Spinal cord (tissue), 10 donors: Measurements from ENCODE around the gene C8G. TPM values are rescaled to one million over a fixed set of nuclear protein-coding genes. Genes with fewer than 3 reads are reported as not detected.

Experiments used
- DNase-seq, 6 donors: peaks; one replicate each; pipeline versions ENCODE4 v3.0.0 to v3.0.0-alpha.2; 2013 to 2015; ENCODE audit warnings: low spot score in 6 of 6, low read depth in 4 of 6
- H3K27ac ChIP-seq: one replicate; pipeline ENCODE4 v1.5.1; 2013; ENCODE audit warnings: low read depth, low read length, control low read depth
- H3K27me3 ChIP-seq: one replicate; pipeline ENCODE4 v1.6.1; 2013; ENCODE audit warnings: low read length; ENCODE audit not compliant: control insufficient read depth, insufficient read depth
- H3K36me3 ChIP-seq: one replicate; pipeline ENCODE4 v1.6.1; 2013; ENCODE audit warnings: low read length; ENCODE audit not compliant: control insufficient read depth, insufficient read depth
- H3K4me1 ChIP-seq: one replicate; pipeline ENCODE4 v1.6.1; 2013; ENCODE audit warnings: low read length; ENCODE audit not compliant: control insufficient read depth, insufficient read depth
- H3K4me3 ChIP-seq: one replicate; pipeline ENCODE4 v1.5.1; 2013; ENCODE audit warnings: low read depth, low read length, control low read depth
- H3K9me3 ChIP-seq: one replicate; pipeline ENCODE4 v1.6.1; 2013; ENCODE audit warnings: low read length; ENCODE audit not compliant: control insufficient read depth, insufficient read depth
- WGBS: methylation state at CpG from one replicate; pipeline ENCODE4 v1.1.5; 2013; ENCODE audit warnings: missing lambda C conversion rate; ENCODE audit not compliant: insufficient coverage; 5-methylcytosine and 5-hydroxymethylcytosine counted together
- polyA plus RNA-seq, 2 donors: library from polyadenylated mRNA; unstranded; fragments of 120-200 nt; gene quantifications; one replicate each; pipeline ENCODE4 v1.2.1, GENCODE V29; 2013; ENCODE audit not compliant: insufficient read length in 2 of 2
- total RNA-seq, 2 donors: library from RNA; depleted of rRNA in 1 of 2; stranded (reverse); fragments of 120-200 nt in 1 of 2; fragments of >200 nt in 1 of 2; gene quantifications; one replicate each; pipeline versions ENCODE4 v1.2.3 to v1.2.4, GENCODE V29; 2013 to 2014
- donor health status: healthy.

Gene C8G
- total and polyA plus RNA-seq, 4 donors = 1.3 to 1.7 (median 1.6) TPM; not detected in 1

DNA sequence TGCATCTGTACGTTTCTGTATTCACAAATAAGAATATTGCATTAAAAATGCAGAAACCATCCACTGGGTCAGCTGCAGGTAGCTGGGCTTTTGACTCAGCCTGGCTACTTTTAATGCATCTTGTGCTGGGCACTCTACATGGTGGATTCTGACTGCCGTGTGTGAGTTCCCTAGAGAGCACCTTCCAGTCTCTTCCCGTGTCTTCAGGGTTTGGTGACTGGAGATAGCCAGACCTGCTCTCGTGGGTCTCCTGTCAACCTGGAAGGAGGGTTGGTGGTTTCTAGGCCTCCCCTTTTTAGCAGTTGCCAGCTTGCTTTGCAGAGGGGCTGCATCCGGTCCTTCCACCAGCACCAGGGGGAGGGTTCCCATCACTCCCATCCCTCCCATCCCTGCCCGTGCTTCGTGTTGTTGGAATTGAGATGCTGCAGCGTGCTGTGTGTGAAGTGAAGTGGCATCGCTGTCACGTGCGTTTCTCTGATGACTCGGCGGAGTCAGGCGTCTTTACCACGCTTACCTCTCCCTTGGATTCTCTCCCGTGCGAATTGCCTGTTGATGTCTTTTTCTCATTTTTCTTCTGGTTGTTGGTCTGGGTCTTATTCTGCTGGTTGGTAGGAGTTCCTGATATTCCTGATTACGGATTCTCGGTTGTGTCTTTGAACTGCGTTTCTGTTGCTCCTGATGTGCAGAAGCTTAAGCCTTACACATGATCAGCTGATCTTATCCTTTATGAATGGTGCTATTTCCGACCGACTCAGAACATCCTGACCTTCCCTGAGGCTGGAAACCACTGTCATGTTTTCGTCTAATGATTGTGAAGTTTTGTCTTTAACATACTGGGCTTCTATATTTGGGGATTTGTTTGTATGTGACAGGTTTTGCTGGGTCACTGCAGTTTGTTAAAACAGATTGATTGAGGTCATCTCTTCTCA, 17.4 kb upstream of the C8G start:
- Histone ChIP-seq H3K27me3 (no peaks in the 10 kb centered on the region), H3K36me3 (peaks cover 53% of the 10 kb centered on the region), H3K9me3 (no peaks in the 10 kb centered on the region), H3K4me3 (no peak overlapping the region), H3K27ac (no peak overlapping the region), H3K4me1 (no peaks in the 10 kb centered on the region)
- WGBS = 88% methylated on average over 15 of the region's 23 CpGs
- DNase-seq = no peak

DNA sequence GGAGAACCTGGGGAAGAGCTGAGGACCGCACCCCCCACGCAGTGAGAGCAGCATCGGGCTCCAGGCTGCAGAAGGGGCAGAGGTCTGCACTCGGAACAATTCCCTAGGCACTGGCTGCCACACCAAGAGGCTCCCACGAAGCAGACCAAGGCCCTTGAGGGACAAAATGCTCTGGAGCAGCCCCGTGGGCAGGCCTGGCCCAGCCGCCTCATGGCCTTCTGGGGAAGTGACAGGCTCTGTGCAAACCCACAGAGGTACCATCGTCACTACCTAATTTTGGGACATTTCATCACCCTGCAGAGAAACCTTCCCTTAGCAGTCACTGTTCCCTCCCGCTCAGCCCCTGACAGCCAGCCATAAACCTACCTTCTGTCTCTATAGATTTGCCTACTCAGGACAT, 16.5 kb upstream of the C8G start:
- Histone ChIP-seq H3K27ac (no peak overlapping the region), H3K4me3 (no peak overlapping the region), H3K36me3 (peaks cover 47% of the 10 kb centered on the region), H3K27me3 (no peaks in the 10 kb centered on the region), H3K9me3 (no peaks in the 10 kb centered on the region), H3K4me1 (no peaks in the 10 kb centered on the region)
- no peak for DNase-seq
- WGBS = 91% methylated on average over 9 of the region's 9 CpGs

DNA sequence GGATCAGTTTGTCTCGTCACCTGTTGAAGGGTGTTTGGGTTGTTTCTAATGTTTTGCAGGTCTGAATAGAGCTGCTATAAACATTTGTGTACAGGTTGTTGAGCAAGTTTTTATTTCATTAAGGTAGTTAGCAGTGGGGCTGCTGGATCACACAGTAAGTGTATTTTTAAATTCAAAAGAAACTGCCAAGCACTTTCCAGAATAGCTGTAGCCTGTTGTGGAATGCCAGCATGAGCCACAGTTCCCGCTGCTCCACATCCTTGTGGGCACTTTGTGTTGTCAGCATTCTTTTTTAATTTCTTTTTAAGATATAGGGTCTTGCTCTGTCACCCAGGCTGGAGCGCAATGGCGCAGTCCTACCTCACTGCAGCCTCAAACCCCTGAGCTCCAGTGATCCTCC, 15.0 kb upstream of the C8G start:
- Histone ChIP-seq H3K27ac (no peak overlapping the region), H3K36me3 (peaks cover 44% of the 10 kb centered on the region), H3K9me3 (no peaks in the 10 kb centered on the region), H3K4me3 (no peak overlapping the region), H3K4me1 (no peaks in the 10 kb centered on the region), H3K27me3 (no peaks in the 10 kb centered on the region)
- no peak for DNase-seq
- WGBS = 100% methylated on average over 3 of the region's 4 CpGs

DNA sequence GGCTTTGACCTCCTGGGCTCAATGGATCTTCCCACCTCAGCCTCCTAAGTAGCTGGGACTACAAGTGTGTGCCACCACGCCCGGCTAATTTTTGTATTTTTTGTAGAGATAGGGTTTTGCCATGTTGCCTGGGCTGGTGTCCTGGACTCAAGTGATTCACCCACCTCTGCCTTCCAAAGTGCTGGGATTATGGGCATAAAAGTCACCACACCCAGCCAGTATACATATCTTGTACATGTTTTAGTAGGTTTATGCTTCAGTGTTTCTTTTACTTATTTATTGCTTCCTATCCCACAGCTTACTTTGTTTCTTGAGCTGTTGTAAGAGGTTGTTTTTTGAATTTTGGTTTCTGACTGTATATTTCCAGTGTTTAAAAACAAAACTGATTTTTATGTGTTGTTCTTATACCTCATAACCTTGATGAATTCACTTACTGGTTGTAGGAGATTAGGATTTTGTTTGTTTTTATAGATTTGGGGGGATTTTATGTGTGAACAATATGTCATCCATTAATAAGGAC, 13.4 kb upstream of the C8G start:
- H3K27ac ChIP-seq = no peak overlapping the region
- no peaks in the 10 kb centered on the region for H3K27me3 ChIP-seq
- no CpG with 5 or more reads among the region's 2 CpGs for WGBS

DNA sequence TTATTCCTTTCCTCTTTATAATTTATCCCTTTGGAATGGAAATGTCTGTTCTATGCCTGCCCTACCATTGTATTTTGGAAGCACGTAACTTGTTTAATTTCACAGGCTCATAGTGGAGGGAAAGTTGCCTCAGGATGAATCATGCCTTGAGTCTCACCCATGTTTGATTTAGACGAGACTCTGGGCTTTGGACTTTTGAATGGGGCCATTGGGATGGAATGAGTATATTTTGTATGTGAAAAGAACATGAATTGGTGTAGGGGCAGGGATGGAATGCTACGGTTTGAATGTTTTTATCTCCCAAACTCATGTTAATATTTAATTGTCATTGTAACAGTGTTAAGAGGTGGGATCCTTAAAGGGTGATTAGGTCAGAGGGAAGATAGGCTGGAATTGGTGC, 10.8 kb upstream of the C8G start:
- H3K4me1 ChIP-seq = no peaks in the 10 kb centered on the region
- no peak for DNase-seq
- no peak overlapping the region for H3K27ac ChIP-seq
- H3K27me3 ChIP-seq = no peaks in the 10 kb centered on the region
- H3K9me3 ChIP-seq = no peaks in the 10 kb centered on the region
- H3K4me3 ChIP-seq = no peak overlapping the region
- 93% methylated on average over 2 of the region's 3 CpGs for WGBS
- H3K36me3 ChIP-seq = peaks cover 30% of the 10 kb centered on the region

More for the DNA sequence above, 13.4 kb upstream of the C8G start:
- no peak overlapping the region for H3K4me3 ChIP-seq
- peaks cover 27% of the 10 kb centered on the region for H3K36me3 ChIP-seq
- DNase-seq = no peak
- H3K9me3 ChIP-seq = no peaks in the 10 kb centered on the region
- H3K4me1 ChIP-seq = no peaks in the 10 kb centered on the region

DNA sequence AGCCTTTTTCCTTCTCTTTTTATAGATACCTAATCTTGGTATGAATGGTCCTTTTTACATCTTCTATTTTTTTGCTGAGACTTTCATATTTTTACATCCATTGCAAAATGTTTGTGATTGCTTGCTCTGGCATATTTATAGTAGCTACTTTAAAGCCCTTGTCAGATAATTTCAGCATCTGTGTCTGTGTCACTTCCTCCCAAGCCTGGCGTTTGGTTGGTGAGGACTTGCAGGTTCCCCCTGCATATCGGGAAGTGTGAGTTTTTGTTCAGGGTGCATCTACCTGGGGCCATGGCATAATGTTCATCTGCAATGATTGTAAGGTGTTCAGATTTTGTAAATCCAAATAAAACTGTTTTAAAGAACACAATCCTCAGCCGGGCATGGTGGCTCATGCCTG, 9.4 kb upstream of the C8G start:
- Histone ChIP-seq H3K4me1 (no peaks in the 10 kb centered on the region), H3K27ac (no peak overlapping the region), H3K9me3 (no peaks in the 10 kb centered on the region), H3K27me3 (no peaks in the 10 kb centered on the region), H3K4me3 (no peak overlapping the region), H3K36me3 (peaks cover 39% of the 10 kb centered on the region)
- WGBS = 92% methylated on average over 2 of the region's 3 CpGs
- no peak for DNase-seq

DNA sequence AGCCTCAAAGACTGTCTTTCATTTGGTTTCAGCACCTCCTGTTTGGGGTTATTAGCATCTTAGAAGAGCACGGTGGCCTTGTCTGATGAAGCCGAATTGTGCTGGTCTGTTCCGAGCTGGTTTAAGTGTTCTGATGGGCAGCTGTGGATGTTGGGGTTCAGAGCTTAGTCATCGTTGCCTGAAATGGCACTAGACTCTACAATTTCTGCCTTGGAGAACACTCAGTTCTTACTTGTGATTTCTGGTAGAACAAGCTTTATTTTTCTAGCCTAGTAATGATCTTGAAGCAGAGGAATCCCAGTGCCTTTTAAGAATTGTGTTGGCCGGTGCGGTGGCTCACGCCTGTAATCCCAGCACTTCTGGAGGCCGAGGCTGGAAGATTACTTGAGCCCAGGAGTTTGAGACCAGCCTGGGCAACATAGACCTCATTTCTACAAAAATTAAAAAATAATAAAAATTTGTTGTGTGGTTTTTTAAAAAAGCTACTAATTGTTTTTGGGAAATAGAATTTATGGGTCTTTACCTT, 8.3 kb upstream of the C8G start:
- H3K9me3 ChIP-seq = no peaks in the 10 kb centered on the region
- DNase-seq = no peak
- WGBS = 75% methylated on average over 3 of the region's 8 CpGs
- peaks cover 50% of the 10 kb centered on the region for H3K36me3 ChIP-seq
- H3K27ac ChIP-seq = no peak overlapping the region
- no peaks in the 10 kb centered on the region for H3K4me1 ChIP-seq
- no peak overlapping the region for H3K4me3 ChIP-seq
- H3K27me3 ChIP-seq = no peaks in the 10 kb centered on the region

DNA sequence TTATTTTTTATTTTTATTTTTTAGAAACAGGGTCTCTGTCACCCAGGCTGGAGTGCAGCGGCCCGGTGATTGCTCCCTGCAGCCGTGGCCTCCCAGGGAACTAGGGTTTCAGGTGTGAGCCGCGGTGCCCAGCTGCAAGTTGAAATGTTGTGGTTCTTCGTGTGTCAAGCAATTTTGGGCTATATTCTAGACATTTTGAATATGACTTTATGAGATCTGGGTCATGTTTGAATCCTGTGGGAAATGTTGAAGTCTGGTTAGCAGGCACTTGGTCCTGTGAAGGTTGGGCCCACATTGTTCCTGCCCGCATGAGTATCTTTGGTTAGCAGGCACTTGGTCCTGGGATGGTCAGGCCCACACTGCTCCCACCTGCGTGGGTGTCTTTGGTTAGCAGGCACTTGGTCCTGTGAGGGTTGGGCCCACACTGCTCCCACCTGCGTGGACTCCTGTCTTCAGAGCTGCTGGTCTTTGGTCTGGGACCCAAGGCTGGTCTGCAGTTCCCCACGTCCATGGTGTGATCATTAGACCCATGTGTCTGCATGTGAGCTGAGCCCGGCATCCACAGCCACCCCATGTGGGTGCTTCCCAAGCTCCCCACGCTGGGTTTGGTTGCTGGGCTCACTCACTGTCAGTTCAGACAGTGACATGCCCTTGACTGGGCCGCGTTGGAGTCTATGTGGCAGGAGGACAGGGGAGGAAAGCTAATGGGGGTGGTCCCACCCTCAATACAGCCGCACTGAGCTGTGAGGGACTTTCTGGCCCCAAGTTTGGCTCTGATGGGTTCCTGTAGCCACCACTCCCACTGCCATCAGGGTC, 7.6 kb upstream of the C8G start:
- no peak for DNase-seq
- Histone ChIP-seq H3K4me3 (no peak overlapping the region), H3K27ac (no peak overlapping the region), H3K36me3 (peaks cover 57% of the 10 kb centered on the region), H3K27me3 (no peaks in the 10 kb centered on the region), H3K4me1 (no peaks in the 10 kb centered on the region), H3K9me3 (no peaks in the 10 kb centered on the region)
- 91% methylated on average over 15 of the region's 15 CpGs for WGBS

DNA sequence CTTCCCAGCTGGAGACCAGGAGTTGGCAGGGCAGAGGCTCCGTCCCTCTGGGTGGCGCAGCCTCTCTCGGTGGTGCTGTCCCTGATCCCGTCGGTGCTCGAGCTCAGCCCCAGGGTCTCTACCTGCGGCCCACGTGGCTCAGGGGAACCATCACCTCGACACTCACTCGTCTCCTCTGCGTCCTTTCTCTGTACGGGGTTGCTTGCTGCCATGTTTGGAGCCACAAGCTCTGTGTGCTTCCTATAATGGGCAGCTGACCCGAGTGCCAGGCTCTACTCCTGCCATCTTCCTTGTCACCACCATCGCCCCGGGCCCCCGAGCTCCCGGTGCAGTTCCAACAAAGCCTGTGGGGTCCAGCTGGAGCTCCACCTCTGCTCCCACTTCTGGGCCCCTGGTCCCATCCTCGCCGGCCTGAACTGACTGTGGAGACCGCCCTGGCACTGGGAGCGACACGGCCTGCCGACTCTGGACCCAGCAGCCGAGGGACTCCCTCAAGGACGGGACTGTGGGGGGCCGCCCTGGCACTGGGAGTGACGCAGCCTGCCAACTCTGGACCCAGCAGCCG, 5.5 kb upstream of the C8G start:
- H3K27ac ChIP-seq = no peak overlapping the region
- H3K4me3 ChIP-seq = no peak overlapping the region
- no peaks in the 10 kb centered on the region for H3K27me3 ChIP-seq
- 90% methylated on average over 28 of the region's 28 CpGs for WGBS
- H3K4me1 ChIP-seq = peaks cover 13% of the 10 kb centered on the region
- no peaks in the 10 kb centered on the region for H3K9me3 ChIP-seq
- peaks cover 66% of the 10 kb centered on the region for H3K36me3 ChIP-seq
- DNase-seq = no peak
